Measurements from ENCODE around the gene VPS54. TPM values are rescaled to one million over a fixed set of nuclear protein-coding genes. Genes with fewer than 3 reads are reported as not detected.

The VPS54 gene
- total and polyA plus RNA-seq, 4 donors, result 4.5 to 25.1 (median 13.3) TPM

- TF ChIP-seq GABPA (IDR thresholded peaks at IDR 0.05 in 1 of 2, conservative IDR thresholded peaks at IDR 0.05 in 1 of 2), result no peak
- no peak for TF ChIP-seq HNF4G (IDR thresholded peaks at IDR 0.05)
- TF ChIP-seq FOXA2 (IDR thresholded peaks at IDR 0.05), result no peak
- TF ChIP-seq JUND (IDR thresholded peaks at IDR 0.05), result no peak
- TF ChIP-seq CTCF (IDR thresholded peaks at IDR 0.05; ENCODE audit: low read depth, low read length, missing input control), result no peak
Measured at GRCh38 chr2:64045938-64046337, 26.7 kb upstream of the VPS54 start (continued).

GRCh38 chr2:64040161-64040560 lies 20.9 kb upstream of the VPS54 start:
- TF ChIP-seq HNF4G (IDR thresholded peaks at IDR 0.05) (no peak), ZBTB33 (IDR thresholded peaks at IDR 0.05) (no peak), NR2F2 (IDR thresholded peaks at IDR 0.05) (no peak), REST (IDR thresholded peaks at IDR 0.05) (no peak)
- Histone ChIP-seq H3K4me1 (ENCODE audit: control insufficient read depth in 4 of 4, insufficient read depth in 4 of 4, low read length in 3 of 4) (no peaks in the 10 kb centered on the region), H3K36me3 (ENCODE audit: control insufficient read depth in 4 of 4, insufficient read depth in 3 of 4, low read depth in 1 of 4, low read length in 3 of 4) (no peaks in the 10 kb centered on the region), H3K27me3 (ENCODE audit: control insufficient read depth in 4 of 4, insufficient read depth in 4 of 4, low read length in 3 of 4) (no peaks in the 10 kb centered on the region), H3K27ac (ENCODE audit: low read depth in 1 of 2, low read length in 2 of 2) (no peak overlapping the region), H3K9ac (ENCODE audit: low read depth in 1 of 2, low read length in 2 of 2) (no peak overlapping the region), H3K4me3 (ENCODE audit: low read depth in 1 of 3, low read length in 3 of 3) (no peak overlapping the region), H3K9me3 (ENCODE audit: control insufficient read depth in 4 of 4, low read length in 3 of 4) (no peaks in the 10 kb centered on the region)
- 60% methylated on average over 3 of the region's 3 CpGs for WGBS
- no peak for DNase-seq (ENCODE audit: low spot score)

- no peak overlapping the region for H3K4me3 ChIP-seq (ENCODE audit: low read depth in 1 of 3, low read length in 3 of 3)
- H3K27me3 ChIP-seq (ENCODE audit: control insufficient read depth in 4 of 4, insufficient read depth in 4 of 4, low read length in 3 of 4), result no peaks in the 10 kb centered on the region
- no peak overlapping the region for H3K27ac ChIP-seq (ENCODE audit: low read depth in 1 of 2, low read length in 2 of 2)
- DNase-seq (ENCODE audit: low spot score), result no peak
- WGBS, result 78% methylated on average over 5 of the region's 5 CpGs
- no peaks in the 10 kb centered on the region for H3K36me3 ChIP-seq (ENCODE audit: control insufficient read depth in 4 of 4, insufficient read depth in 3 of 4, low read depth in 1 of 4, low read length in 3 of 4)
- no peaks in the 10 kb centered on the region for H3K4me1 ChIP-seq (ENCODE audit: control insufficient read depth in 4 of 4, insufficient read depth in 4 of 4, low read length in 3 of 4)
- H3K9ac ChIP-seq (ENCODE audit: low read depth in 1 of 2, low read length in 2 of 2), result no peak overlapping the region
- no peaks in the 10 kb centered on the region for H3K9me3 ChIP-seq (ENCODE audit: control insufficient read depth in 4 of 4, low read length in 3 of 4)
- TF ChIP-seq RXRA (IDR thresholded peaks at IDR 0.05) (no peak), FOXA1 (IDR thresholded peaks at IDR 0.05) (no peak), SP1 (IDR thresholded peaks at IDR 0.05) (no peak), CTCF (IDR thresholded peaks at IDR 0.05; ENCODE audit: low read depth, low read length, missing input control) (no peak), HNF4A (conservative IDR thresholded peaks at IDR 0.05) (no peak), ZBTB33 (IDR thresholded peaks at IDR 0.05) (no peak), YY1 (IDR thresholded peaks at IDR 0.05) (no peak), JUND (IDR thresholded peaks at IDR 0.05) (no peak), REST (IDR thresholded peaks at IDR 0.05) (no peak), FOXA2 (IDR thresholded peaks at IDR 0.05) (no peak)
Measured at GRCh38 chr2:64036034-64036705, 16.9 kb upstream of the VPS54 start.

Data from liver (tissue), 9 donors.